Astrocyte of the spinal cord (primary cell): ENCODE results near the gene E2F2.
A peak's percentile ranks its signal among the peaks of the same experiment; 100 is the strongest.

Experiments used
- DNase-seq: peaks from one replicate; pipeline ENCODE4 v3.0.0; 2011; ENCODE audit warnings: low read depth, low spot score
- H3K4me3 ChIP-seq: 2 replicates; pipeline ENCODE4 v1.5.1; 2011; ENCODE audit warnings: low read depth, mild to moderate bottlenecking, low read length, moderate library complexity
- CTCF ChIP-seq: IDR thresholded peaks from 2 replicates; pipeline ENCODE4 v1.5.1; 2012; ENCODE audit warnings: low read depth, mild to moderate bottlenecking, low read length, inconsistent platforms
- in situ Hi-C: cut with HindIII; loops from 2 replicates; pipeline ENCODE4 v1.10.0; 2017; ENCODE audit warnings: low sequenced_read_pairs

E2F2 gene

GRCh38 chr1:23533246-23534023, 2.4 kb upstream of the E2F2 start:
- TF ChIP-seq CTCF: no peak
- DNase-seq: no peak
- no peak overlapping the region for H3K4me3 ChIP-seq
- in situ Hi-C loops: no loop called here

GRCh38 chr1:23531562-23532094, 595 bp upstream of the E2F2 start:
- no peak for DNase-seq
- in situ Hi-C loops: no loop called here
- peak overlapping the region; percentile 25 for H3K4me3 ChIP-seq
- no peak for TF ChIP-seq CTCF

- in situ Hi-C loops: no loop called here
- H3K4me3 ChIP-seq: peak overlapping the region; percentile 51
- TF ChIP-seq CTCF: no peak
- DNase-seq: no peak
Observed at GRCh38 chr1:23530087-23530746, 816 bp downstream of the E2F2 start.

GRCh38 chr1:23529146-23530086, 1.6 kb downstream of the E2F2 start:
- DNase-seq: no peak
- in situ Hi-C loops: no loop called here
- H3K4me3 ChIP-seq: no peak overlapping the region
- TF ChIP-seq CTCF: no peak

- no peak overlapping the region for H3K4me3 ChIP-seq
- no peak for TF ChIP-seq CTCF
- DNase-seq: peak; percentile 65
- in situ Hi-C loops: no loop called here
Observed at GRCh38 chr1:23528250-23528978, 2.6 kb downstream of the E2F2 start.

- DNase-seq: no peak
- H3K4me3 ChIP-seq: no peak overlapping the region
- in situ Hi-C loops: no loop called here
- TF ChIP-seq CTCF: no peak
Observed at GRCh38 chr1:23527900-23528249, 3.2 kb downstream of the E2F2 start.
